Keratinocyte (primary cell): Measurements from ENCODE around the gene ADSS2.

Source experiments
- EZH2 ChIP-seq: IDR thresholded peaks from one replicate; pipeline ENCODE4 v1.6.1; 2012; ENCODE audit warnings: inconsistent platforms, mild to moderate bottlenecking, low read length, moderate library complexity
- TF ChIP-seq, protein P1 (sequence below), 3 experiments: IDR thresholded peaks in 1 of 3; conservative IDR thresholded peaks in 1 of 3; optimal IDR thresholded peaks in 1 of 3; 2 replicates in 2 of 3; 3 replicates in 1 of 3; pipeline versions ENCODE3 to v1.5.1; 2011; ENCODE audit warnings: low read length in 3 of 3, mild to moderate bottlenecking in 3 of 3, moderate library complexity in 2 of 3, control low read depth in 1 of 3, inconsistent platforms in 1 of 3; ENCODE audit not compliant: insufficient read depth in 2 of 3; ENCODE audit errors: extremely low read depth in 1 of 3

DNA sequence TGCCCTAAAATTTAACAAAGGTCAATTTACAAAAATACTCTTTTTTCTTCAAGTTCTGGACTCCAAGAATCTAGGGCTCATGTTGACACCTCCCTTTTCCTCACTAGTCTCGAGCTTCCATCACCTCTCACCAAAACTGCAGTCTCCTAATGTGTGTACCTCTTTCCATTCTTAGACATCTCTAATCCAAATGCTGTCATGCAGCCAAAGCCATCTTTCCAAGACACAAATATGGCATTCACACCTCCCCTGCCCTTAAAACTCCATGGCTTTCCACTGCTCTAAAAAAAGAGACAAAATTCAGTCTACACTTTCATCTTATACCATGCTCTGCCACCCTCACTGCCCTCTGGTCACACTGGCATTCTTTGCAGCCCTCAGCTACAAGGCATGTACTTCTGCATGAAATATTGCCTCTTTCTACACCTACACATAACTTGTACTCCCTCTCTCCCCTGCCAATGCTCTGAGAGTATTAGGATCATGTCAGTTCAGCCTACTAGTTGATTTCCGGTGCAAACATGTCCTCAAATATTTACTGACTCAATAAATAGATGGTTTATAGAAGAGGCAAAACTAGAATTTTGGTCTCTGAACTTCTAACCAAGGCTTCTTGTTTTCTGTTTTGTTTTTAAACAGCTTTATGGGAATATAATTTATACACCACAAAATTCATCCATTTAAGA, 26.9 kb downstream of the ADSS2 start:
- TF ChIP-seq, protein P1, sequence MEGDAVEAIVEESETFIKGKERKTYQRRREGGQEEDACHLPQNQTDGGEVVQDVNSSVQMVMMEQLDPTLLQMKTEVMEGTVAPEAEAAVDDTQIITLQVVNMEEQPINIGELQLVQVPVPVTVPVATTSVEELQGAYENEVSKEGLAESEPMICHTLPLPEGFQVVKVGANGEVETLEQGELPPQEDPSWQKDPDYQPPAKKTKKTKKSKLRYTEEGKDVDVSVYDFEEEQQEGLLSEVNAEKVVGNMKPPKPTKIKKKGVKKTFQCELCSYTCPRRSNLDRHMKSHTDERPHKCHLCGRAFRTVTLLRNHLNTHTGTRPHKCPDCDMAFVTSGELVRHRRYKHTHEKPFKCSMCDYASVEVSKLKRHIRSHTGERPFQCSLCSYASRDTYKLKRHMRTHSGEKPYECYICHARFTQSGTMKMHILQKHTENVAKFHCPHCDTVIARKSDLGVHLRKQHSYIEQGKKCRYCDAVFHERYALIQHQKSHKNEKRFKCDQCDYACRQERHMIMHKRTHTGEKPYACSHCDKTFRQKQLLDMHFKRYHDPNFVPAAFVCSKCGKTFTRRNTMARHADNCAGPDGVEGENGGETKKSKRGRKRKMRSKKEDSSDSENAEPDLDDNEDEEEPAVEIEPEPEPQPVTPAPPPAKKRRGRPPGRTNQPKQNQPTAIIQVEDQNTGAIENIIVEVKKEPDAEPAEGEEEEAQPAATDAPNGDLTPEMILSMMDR (optimal IDR thresholded peaks at IDR 0.05 in 1 of 3, IDR thresholded peaks at IDR 0.05 in 1 of 3, conservative IDR thresholded peaks at IDR 0.05 in 1 of 3; ENCODE audit: extremely low read depth in 1 of 3, insufficient read depth in 2 of 3, low read length in 3 of 3), result no peak
- TF ChIP-seq EZH2, result no peak
